ENCODE results near the gene ATXN2L. TPM values are rescaled to one million over a fixed set of nuclear protein-coding genes. Genes with fewer than 3 reads are reported as not detected.
A peak's percentile ranks its signal among the peaks of the same experiment; 100 is the strongest.

Gene ATXN2L
- total and polyA plus RNA-seq, 2 of the 13 experiments (the other 11 are each of a cell fraction or from before 2014, with no cell fraction given), result 40.8 to 55.1 TPM

DNA sequence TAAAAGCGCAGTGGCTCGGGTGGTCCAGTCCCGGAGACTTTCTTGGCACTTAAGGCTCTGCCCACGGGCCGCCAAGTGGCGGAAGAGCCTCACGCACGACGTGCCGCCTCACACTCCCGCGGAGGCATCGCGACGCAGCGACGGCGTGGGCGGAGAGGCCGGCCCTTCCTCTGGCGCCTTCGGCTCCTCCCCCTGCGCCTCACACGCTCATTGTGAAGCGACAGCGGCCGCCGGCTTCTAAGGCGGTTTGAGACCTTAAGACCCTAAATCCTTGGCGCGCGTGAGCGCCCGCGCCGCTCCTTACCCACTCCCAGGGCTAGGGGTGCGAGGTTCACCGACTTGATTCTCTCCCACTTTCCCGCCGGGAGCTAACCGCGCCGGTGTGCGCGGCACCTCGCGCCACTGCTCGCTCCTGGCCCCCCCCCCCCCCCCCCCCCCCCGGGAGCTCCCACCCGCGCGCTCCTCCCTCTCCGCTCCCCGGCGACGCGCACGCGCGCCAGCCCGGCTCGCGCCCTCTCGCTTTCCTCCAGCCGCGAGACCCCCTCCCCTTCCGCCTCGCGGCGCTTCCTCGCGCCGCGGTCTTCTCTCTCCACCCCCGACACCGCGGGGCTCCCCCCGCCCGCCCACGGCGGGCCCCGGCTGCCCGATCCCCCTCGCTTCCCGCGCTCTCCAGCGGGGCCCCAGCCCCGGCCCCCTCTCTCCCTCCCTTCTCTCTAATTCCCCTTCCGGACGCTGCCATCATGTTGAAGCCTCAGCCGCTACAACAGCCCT is at the start of gene ATXN2L (continued):
- no peak for TF ChIP-seq WIZ (CRISPR knock-in tag; IDR thresholded peaks at IDR 0.05)
- no peak for TF ChIP-seq REXO4 (CRISPR knock-in tag; IDR thresholded peaks at IDR 0.05; ENCODE audit: borderline replicate concordance)
- TF ChIP-seq ZNF432 (CRISPR knock-in tag; IDR thresholded peaks at IDR 0.05; ENCODE audit: borderline replicate concordance), result no peak
- peak; percentile 16 for TF ChIP-seq PCBP2 (optimal IDR thresholded peaks at IDR 0.05; ENCODE audit: low read depth, low read length, poor library complexity, severe bottlenecking)
- no peak for TF ChIP-seq TAF15 (IDR thresholded peaks at IDR 0.05; ENCODE audit: low read depth, low read length, poor library complexity, severe bottlenecking)
- TF ChIP-seq CHCHD3 (CRISPR knock-in tag; IDR thresholded peaks at IDR 0.05), result peak; percentile 74; the same call in 1 of the 2 replicates
- no peak for TF ChIP-seq ZFP36L2 (CRISPR knock-in tag; IDR thresholded peaks at IDR 0.05)
- TF ChIP-seq ZNF562 (CRISPR knock-in tag; IDR thresholded peaks at IDR 0.05; ENCODE audit: borderline replicate concordance), result no peak
- peak; percentile 6; the same call in 1 of the 2 replicates for TF ChIP-seq STAG1 (CRISPR knock-in tag; IDR thresholded peaks at IDR 0.05)
- TF ChIP-seq GPN1 (CRISPR knock-in tag; IDR thresholded peaks at IDR 0.05; ENCODE audit: borderline replicate concordance), result peak; percentile 78; the same call in 1 of the 2 replicates
- TF ChIP-seq RCOR2 (CRISPR knock-in tag; IDR thresholded peaks at IDR 0.05), result 0 out of 2 replicates have a peak, but pooled peaks have one; percentile 55
- TF ChIP-seq U2AF1 (optimal IDR thresholded peaks at IDR 0.05; ENCODE audit: low read depth, low read length), result peak; percentile 91
- peak; percentile 94 for TF ChIP-seq GABPB1 (CRISPR knock-in tag; IDR thresholded peaks at IDR 0.05)
- peak; percentile 93 for TF ChIP-seq SIN3A (IDR thresholded peaks at IDR 0.05; ENCODE audit: borderline replicate concordance, low read depth, low read length)
- peak; percentile 92 for TF ChIP-seq ZNF766 (CRISPR knock-in tag; IDR thresholded peaks at IDR 0.05; ENCODE audit: borderline replicate concordance)
- peak; percentile 73; the same call in 1 of the 2 replicates for TF ChIP-seq PPARG (CRISPR knock-in tag; conservative IDR thresholded peaks at IDR 0.05)
- no peak for TF ChIP-seq ZNF660 (CRISPR knock-in tag; IDR thresholded peaks at IDR 0.05; ENCODE audit: borderline replicate concordance, low read depth)
- peak; percentile 91 for TF ChIP-seq ZBTB20 (CRISPR knock-in tag; IDR thresholded peaks at IDR 0.05; ENCODE audit: borderline replicate concordance, low read depth)
- TF ChIP-seq, protein P1, sequence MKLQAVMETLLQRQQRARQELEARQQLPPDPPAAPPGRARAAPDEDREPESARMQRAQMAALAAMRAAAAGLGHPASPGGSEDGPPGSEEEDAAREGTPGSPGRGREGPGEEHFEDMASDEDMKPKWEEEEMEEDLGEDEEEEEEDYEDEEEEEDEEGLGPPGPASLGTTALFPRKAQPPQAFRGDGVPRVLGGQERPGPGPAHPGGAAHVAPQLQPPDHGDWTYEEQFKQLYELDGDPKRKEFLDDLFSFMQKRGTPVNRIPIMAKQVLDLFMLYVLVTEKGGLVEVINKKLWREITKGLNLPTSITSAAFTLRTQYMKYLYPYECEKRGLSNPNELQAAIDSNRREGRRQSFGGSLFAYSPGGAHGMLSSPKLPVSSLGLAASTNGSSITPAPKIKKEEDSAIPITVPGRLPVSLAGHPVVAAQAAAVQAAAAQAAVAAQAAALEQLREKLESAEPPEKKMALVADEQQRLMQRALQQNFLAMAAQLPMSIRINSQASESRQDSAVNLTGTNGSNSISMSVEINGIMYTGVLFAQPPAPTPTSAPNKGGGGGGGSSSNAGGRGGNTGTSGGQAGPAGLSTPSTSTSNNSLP (IDR thresholded peaks at IDR 0.05; ENCODE audit: low read depth, low read length), result peak; percentile 56
- TF ChIP-seq, protein P2, sequence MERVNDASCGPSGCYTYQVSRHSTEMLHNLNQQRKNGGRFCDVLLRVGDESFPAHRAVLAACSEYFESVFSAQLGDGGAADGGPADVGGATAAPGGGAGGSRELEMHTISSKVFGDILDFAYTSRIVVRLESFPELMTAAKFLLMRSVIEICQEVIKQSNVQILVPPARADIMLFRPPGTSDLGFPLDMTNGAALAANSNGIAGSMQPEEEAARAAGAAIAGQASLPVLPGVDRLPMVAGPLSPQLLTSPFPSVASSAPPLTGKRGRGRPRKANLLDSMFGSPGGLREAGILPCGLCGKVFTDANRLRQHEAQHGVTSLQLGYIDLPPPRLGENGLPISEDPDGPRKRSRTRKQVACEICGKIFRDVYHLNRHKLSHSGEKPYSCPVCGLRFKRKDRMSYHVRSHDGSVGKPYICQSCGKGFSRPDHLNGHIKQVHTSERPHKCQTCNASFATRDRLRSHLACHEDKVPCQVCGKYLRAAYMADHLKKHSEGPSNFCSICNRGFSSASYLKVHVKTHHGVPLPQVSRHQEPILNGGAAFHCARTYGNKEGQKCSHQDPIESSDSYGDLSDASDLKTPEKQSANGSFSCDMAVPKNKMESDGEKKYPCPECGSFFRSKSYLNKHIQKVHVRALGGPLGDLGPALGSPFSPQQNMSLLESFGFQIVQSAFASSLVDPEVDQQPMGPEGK (CRISPR knock-in tag; IDR thresholded peaks at IDR 0.05), result peak; percentile 92
- TF ChIP-seq, protein P3, sequence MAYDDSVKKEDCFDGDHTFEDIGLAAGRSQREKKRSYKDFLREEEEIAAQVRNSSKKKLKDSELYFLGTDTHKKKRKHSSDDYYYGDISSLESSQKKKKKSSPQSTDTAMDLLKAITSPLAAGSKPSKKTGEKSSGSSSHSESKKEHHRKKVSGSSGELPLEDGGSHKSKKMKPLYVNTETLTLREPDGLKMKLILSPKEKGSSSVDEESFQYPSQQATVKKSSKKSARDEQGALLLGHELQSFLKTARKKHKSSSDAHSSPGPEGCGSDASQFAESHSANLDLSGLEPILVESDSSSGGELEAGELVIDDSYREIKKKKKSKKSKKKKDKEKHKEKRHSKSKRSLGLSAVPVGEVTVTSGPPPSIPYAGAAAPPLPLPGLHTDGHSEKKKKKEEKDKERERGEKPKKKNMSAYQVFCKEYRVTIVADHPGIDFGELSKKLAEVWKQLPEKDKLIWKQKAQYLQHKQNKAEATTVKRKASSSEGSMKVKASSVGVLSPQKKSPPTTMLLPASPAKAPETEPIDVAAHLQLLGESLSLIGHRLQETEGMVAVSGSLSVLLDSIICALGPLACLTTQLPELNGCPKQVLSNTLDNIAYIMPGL (CRISPR knock-in tag; IDR thresholded peaks at IDR 0.05; ENCODE audit: borderline replicate concordance in 1 of 2, low read depth in 1 of 2), result peak; percentile 97 to 98
- TF ChIP-seq, protein P4, sequence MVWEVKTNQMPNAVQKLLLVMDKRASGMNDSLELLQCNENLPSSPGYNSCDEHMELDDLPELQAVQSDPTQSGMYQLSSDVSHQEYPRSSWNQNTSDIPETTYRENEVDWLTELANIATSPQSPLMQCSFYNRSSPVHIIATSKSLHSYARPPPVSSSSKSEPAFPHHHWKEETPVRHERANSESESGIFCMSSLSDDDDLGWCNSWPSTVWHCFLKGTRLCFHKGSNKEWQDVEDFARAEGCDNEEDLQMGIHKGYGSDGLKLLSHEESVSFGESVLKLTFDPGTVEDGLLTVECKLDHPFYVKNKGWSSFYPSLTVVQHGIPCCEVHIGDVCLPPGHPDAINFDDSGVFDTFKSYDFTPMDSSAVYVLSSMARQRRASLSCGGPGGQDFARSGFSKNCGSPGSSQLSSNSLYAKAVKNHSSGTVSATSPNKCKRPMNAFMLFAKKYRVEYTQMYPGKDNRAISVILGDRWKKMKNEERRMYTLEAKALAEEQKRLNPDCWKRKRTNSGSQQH (CRISPR knock-in tag; IDR thresholded peaks at IDR 0.05; ENCODE audit: low read depth), result peak; percentile 98
